ENCODE measurements around the gene ATP9A.
"Not testable (repeated sequence)": the region's sequence is repeated elsewhere in the genome, so short reads cannot be mapped to it uniquely, and the experiment has no call there.

The ATP9A gene

GRCh38 chr20:51569815-51570738 lies 198.1 kb downstream of the ATP9A start:
- no peak for DNase-seq

GRCh38 chr20:51568533-51568932 lies 199.7 kb downstream of the ATP9A start:
- not testable (repeated sequence) for DNase-seq

- no peak for DNase-seq
Observed at GRCh38 chr20:51567622-51568021, 200.6 kb downstream of the ATP9A start.

- DNase-seq, result no peak
Observed at GRCh38 chr20:51566594-51566993, 201.6 kb downstream of the ATP9A start.

- DNase-seq, result no peak
Observed at GRCh38 chr20:51565298-51566144, 202.7 kb downstream of the ATP9A start.

GRCh38 chr20:51563486-51564332 lies 204.5 kb downstream of the ATP9A start:
- DNase-seq, result peak; percentile 8

GRCh38 chr20:51563174-51563485 lies 205.1 kb downstream of the ATP9A start:
- no peak for DNase-seq

GRCh38 chr20:51562332-51563173 lies 205.6 kb downstream of the ATP9A start:
- peak; percentile 53 for DNase-seq

- DNase-seq, result no peak
Observed at GRCh38 chr20:51562027-51562331, 206.2 kb downstream of the ATP9A start.

GRCh38 chr20:51560550-51561307 lies 207.5 kb downstream of the ATP9A start:
- DNase-seq, result no peak

GRCh38 chr20:51560042-51560441 lies 208.1 kb downstream of the ATP9A start:
- DNase-seq, result no peak

GRCh38 chr20:51554538-51555165 lies 213.5 kb downstream of the ATP9A start:
- no peak for DNase-seq

GRCh38 chr20:51553897-51554486 lies 214.2 kb downstream of the ATP9A start:
- DNase-seq, result no peak

GRCh38 chr20:51551186-51551585 lies 217.0 kb downstream of the ATP9A start:
- no peak for DNase-seq

GRCh38 chr20:51549474-51549873 lies 218.7 kb downstream of the ATP9A start:
- no peak for DNase-seq

- DNase-seq, result no peak
Observed at GRCh38 chr20:51547951-51548350, 220.2 kb downstream of the ATP9A start.
